Raji (cell line): ENCODE results near the gene NR1H2.
A peak's percentile ranks its signal among the peaks of the same experiment; 100 is the strongest.

Source experiments
- POLR2A ChIP-seq: IDR thresholded peaks from 2 replicates; pipeline ENCODE4 v1.6.1; 2011; ENCODE audit warnings: low read depth, low read length, control low read depth; ENCODE audit not compliant: insufficient read depth

The NR1H2 gene

DNA sequence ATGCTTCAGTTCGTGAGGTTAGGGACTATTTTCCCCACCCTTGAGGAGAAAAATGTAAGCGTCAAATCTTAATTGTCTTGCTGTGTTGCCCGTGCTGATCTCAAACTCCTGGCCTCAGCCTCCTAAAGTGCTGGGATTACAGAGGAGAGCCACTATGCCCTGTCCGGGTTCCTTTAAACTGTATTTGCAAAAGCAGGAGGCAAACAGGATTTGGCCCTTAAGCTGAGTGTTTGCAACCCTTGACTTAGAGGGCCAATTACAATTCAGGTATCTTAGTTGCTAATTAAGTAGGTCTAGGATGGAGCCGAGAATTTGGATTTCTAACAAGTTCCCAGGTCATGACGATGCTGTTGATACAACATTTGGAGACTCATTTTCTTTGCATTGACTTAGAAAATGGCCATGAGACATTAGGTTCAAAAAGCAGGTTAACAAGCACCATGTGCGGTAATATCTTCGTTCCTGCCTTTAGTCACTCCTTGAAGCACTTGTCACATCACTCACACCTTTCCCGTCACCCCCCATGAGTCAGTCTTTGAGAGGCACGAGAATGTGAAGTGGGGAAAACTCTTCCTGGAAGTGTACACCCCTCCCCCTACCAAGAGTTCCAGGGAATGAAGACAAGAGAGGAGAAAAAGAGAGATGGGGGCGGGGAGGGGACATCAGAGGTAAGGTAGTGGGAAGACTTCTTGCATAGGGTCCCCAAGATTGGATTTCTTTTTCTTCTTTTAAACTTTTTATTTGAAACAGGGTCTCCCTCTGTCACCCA lies 13.4 kb upstream of the NR1H2 start:
- TF ChIP-seq POLR2A: no peak

GRCh38 chr19:50365434-50366306 lies 10.6 kb upstream of the NR1H2 start, which contains the start of gene NAPSA:
Gene NAPSA (minus strand): TSS chr19:50365639. CDS start chr19:50365621, 18 bp downstream.
- no peak for TF ChIP-seq POLR2A

DNA sequence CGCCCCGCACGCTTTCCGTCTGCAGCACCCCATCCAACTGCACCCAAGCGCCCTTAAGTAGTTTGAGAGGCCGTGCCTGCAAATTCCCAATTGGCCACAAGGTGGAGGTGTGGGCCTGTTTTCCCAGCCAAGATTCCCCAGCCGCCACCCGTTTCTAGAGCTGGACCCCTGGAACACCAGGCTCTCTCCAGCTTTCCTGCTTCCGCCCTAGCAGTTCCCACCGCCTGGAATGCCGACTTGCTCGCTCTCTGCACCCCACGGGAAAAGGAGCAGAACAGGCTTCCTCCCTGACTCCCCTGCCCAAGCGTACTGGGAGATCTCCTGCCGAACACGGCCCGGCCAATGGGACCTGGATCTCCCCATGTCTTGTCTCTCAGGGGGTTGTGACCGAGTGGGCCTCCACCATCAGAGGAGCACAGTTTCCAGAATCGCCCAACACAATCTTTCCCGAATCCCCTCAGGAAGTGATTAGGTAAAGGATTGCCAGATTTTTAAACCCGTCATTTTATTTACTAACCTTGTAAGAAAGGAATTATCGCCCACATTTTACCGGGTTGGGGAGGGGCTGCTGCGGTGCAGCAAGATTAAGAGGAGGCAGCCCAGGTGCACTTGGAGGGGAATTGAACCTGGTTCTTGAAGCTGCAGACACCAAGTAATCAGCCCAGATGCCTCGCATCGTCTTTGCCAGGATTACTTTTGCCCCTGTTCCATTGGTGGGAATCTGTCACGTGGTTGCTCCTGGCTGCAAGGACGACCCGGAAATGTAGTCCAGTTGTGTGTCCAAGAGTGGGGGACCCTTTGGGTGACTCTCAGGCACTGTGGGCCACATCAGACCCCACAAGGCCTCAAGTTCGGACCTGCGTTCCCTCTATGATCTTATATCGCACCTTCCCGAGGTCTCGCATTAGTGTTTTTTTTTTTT lies 7.3 kb upstream of the NR1H2 start:
- TF ChIP-seq POLR2A: peak; percentile 65

DNA sequence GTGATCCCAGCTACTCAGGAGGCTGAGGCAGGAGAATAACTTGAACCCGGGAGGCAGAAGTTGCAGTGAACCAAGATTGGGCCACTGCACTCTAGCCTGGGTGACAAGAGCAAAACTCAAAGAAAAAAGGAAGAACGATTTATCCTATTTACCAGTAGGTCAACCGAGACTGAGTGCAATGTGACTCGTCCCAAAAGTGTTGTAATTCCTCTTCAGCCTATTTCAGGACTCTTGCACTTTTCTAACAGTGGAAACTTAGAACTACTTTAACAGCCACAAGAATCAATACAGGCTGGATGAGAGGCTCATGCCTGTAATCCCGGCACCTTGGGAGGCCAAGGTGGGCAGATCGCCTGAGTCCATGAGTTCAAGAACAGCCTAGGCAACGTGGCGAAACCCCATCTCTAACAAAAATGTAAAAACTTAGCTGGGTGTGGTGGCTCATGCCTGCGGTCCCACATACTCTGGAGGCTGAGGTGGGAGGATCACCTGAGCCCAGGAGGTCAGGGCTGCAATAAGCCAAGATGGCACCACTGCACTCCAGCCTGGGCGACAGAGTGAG lies 4.3 kb upstream of the NR1H2 start:
- no peak for TF ChIP-seq POLR2A

- no peak for TF ChIP-seq POLR2A
These were observed 799 bp downstream of the NR1H2 start for GRCh38 chr19:50377051-50377461.

DNA sequence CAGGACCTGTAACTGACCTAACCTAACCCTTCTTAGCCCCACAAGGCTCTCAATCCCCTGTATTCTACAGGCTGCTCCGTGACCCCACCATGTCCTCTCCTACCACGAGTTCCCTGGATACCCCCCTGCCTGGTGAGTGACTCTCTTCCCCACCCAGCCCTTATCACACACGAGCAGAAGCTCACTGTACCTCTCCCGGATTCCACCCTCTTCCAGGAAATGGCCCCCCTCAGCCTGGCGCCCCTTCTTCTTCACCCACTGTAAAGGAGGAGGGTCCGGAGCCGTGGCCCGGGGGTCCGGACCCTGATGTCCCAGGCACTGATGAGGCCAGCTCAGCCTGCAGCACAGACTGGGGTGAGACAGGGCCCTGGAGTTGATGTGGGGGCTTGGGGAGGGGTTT lies 1.3 kb downstream of the NR1H2 start:
- no peak for TF ChIP-seq POLR2A

DNA sequence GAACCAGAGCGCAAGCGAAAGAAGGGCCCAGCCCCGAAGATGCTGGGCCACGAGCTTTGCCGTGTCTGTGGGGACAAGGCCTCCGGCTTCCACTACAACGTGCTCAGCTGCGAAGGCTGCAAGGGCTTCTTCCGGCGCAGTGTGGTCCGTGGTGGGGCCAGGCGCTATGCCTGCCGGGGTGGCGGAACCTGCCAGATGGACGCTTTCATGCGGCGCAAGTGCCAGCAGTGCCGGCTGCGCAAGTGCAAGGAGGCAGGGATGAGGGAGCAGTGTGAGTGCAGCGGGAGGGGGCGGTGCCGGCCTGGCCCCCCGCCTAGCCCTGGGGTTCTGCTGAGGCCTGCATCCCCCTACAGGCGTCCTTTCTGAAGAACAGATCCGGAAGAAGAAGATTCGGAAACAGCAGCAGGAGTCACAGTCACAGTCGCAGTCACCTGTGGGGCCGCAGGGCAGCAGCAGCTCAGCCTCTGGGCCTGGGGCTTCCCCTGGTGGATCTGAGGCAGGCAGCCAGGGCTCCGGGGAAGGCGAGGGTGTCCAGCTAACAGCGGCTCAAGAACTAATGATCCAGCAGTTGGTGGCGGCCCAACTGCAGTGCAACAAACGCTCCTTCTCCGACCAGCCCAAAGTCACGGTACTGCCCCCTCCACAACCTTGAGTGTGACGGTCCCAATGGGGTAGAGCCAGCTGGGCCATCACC lies 2.1 kb downstream of the NR1H2 start:
- no peak for TF ChIP-seq POLR2A

DNA sequence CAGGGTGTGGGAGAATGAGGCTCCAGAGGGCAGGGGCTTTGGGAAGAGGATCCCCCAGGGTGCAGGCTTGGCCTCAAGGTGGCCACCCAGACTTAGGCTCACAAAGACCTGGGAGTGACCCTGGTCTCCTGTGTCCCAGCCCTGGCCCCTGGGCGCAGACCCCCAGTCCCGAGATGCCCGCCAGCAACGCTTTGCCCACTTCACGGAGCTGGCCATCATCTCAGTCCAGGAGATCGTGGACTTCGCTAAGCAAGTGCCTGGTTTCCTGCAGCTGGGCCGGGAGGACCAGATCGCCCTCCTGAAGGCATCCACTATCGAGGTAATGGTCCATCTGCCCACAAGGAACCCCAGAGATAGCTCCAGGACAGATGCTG lies 2.6 kb downstream of the NR1H2 start:
- no peak for TF ChIP-seq POLR2A

- no peak for TF ChIP-seq POLR2A
These were observed 3.3 kb downstream of the NR1H2 start for GRCh38 chr19:50379602-50380001.

- TF ChIP-seq POLR2A: no peak
These were observed 3.9 kb downstream of the NR1H2 start for GRCh38 chr19:50380137-50380536.

DNA sequence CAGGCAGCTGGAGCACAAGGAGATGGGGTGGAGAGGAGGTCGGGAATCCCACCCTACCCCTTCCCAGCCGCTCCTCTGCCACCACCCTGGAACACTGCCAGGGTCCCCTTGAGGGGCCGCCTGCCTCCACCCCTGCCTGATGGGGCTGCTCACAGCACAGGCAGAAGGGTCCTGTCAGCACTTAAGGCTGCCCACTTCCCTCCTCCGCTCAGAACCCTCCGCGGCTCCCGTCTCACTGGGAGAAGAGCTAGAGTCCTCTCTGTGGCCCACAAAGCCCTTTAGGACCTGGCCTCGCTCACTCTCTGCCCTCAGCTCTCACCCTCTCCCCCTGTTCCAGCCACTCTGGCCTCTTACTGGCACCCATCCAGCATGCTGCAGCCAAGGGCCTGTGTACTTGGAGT lies 4.5 kb downstream of the NR1H2 start:
- no peak for TF ChIP-seq POLR2A

- TF ChIP-seq POLR2A: no peak
These were observed 5.8 kb downstream of the NR1H2 start for GRCh38 chr19:50381881-50382729.
